Loucy (cell line): ENCODE results near the gene ANKRD34A.

Experiments used
- EZH2phosphoT487 ChIP-seq: fragments of 200-600 bp; IDR thresholded peaks from 2 replicates; pipeline ENCODE4 v1.6.1; 2018; ENCODE audit warnings: antibody characterized with exemption, mild to moderate bottlenecking, moderate library complexity, borderline replicate concordance
- TF ChIP-seq, protein P1 (sequence below): fragments of 200-600 bp; sonication (generic); conservative IDR thresholded peaks from 2 replicates; pipeline ENCODE4 v1.5.1; 2014; ENCODE audit warnings: mild to moderate bottlenecking, antibody characterized with exemption, low read length

DNA sequence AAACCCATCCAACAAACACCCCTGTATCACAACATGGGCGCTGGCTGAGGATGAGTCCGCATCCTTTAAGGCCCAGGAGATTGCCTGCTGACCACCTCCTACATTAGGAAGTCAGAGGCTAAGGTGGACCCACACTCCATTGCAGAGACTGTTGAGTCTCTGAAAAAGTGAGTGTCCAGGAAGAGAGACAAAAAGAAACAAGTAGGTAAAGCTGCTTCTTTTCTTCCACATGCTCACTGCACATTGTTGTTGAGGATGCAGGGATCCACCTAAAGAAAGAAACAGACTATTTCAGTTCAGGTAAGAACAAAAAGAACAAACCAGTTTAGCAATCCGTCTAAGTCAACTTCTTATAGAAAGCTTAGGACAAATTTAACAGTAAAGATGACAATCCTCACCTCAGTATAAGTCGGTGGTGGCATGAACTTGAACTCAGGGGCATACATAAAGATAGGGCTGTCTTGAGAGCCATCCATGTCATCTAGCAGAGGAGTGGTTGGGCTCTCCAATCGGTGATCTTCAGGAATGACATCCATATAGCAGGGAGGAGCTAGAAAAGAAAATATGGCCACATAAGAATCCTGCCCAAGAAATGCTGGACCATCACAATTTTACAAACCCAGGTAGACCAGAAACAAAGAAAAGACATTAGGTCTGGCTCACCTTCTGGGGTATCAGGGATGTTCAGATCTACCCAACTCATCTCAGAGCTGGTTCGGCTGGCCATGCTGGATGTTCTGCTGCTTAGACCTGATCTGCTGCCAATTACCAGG, 29.4 kb upstream of the ANKRD34A start:
- TF ChIP-seq, protein P1, sequence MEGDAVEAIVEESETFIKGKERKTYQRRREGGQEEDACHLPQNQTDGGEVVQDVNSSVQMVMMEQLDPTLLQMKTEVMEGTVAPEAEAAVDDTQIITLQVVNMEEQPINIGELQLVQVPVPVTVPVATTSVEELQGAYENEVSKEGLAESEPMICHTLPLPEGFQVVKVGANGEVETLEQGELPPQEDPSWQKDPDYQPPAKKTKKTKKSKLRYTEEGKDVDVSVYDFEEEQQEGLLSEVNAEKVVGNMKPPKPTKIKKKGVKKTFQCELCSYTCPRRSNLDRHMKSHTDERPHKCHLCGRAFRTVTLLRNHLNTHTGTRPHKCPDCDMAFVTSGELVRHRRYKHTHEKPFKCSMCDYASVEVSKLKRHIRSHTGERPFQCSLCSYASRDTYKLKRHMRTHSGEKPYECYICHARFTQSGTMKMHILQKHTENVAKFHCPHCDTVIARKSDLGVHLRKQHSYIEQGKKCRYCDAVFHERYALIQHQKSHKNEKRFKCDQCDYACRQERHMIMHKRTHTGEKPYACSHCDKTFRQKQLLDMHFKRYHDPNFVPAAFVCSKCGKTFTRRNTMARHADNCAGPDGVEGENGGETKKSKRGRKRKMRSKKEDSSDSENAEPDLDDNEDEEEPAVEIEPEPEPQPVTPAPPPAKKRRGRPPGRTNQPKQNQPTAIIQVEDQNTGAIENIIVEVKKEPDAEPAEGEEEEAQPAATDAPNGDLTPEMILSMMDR: no peak
- no peak for TF ChIP-seq EZH2phosphoT487
